Effector CD4-positive, alpha-beta T cell (primary cell): Measurements from ENCODE around the gene CCDC167.

Experiments
- DNase-seq: peaks from one replicate; pipeline ENCODE4 v3.0.0-alpha.2; 2020

Gene CCDC167

DNA sequence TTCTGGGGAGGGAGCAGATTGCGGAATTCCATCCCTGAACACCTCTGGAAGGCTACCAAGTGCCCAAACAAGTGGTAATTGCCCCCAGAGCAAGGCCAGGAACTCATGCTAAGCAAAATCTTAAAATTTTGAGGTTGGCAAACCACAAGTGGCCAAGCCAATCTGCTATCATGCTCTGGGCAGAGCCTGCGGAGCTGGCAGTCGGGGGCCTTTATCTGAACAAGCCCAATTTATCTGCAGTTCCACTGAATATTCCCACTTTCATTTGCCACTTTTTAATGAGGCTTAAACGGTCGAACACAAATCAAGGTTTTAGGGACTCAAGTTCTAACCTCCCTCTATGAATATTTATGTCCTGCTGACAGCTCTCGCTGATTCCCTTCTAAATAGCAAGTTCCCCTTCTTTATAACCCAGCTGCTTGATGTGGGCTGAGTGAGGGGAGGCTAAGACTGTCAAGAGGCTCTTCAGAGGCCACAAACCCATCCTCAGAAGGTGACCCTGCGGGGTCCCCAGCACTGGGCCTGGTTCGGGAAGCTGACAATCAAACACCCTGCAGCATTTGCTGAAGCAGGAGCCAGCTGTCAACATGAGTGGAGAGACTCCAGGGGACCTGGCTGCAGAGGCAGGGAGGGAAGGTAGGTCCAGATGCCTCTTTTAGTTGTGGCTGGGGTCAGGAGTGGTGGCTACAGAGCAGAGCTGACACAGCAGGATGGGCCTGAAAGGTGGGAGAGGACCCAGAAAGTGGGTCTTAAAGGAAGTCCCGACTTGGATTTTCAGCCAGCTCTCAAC, 11.9 kb downstream of the CCDC167 start:
- DNase-seq: no peak

DNA sequence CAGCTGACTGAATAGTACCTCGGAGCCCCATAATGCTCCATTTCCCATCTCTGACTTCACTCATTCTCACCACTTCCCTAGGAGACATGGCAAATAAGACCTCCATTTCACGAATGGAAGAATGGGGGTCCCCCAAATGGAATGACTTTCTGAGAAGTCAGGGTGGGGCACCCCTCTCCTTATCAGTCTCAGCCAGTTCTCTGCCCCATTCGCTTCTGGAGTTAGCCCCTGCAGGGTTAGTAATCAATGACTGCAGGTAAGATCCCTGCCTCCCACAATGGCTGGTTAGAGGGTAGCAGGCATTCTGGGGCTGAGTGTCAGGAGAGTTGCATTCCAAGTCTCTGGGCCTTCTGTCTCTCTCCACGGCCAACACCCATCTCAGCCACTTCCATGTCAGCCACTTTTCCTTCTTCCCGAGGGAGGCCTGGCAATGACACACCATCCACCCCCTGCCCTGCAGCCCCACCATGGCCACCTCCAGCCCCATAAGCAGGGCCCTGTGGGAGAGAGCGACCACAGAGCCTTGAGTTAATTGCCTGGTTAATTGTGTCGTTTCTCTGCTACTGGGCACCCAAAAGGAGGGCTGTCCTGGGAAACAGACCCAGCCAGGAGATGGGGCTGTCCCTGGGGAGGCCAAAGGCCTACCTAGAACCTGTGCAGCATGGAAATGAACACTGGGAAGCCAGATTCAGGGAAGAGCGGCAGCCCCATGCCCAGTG, 13.4 kb downstream of the CCDC167 start:
- DNase-seq: no peak

DNA sequence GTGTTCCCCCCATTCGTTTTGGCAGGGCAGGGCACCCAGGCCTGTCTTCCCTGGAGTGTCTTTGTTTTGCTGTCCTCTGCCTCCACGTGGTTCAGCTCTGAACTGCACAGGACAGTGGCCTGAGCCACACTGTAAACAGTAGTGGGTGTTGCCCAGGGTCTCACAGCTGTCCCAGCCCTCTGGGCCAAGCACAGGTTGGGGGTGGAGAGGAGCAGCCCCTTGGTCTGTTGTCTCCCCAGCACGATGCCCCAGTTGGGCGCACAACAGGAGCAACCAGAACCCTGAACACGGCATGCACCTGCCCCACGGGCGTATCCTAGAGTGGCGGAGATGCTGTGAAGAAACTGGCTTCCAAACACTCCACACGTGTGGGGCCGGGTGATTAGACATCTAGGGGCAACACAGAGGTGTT, 14.4 kb downstream of the CCDC167 start:
- no peak for DNase-seq

DNA sequence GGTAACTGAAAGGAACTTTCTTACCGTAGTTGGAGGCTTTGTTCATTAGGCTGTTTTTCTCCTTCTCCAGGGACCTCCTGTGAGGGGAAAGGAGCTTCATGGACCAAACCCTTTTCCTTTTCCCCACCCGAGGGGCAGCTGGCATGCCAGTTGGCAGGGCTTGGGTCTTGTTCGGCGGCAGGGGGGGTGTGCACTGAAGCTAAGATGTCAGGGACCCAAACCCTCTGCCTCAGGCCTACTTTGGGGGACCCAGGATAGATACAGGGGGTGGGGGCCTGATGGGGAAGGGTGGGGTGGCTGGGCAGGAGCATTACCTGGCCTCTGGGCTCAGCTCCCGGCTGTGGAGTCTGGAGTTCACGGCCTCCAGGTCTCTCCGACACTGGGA, 14.9 kb downstream of the CCDC167 start:
- no peak for DNase-seq

DNA sequence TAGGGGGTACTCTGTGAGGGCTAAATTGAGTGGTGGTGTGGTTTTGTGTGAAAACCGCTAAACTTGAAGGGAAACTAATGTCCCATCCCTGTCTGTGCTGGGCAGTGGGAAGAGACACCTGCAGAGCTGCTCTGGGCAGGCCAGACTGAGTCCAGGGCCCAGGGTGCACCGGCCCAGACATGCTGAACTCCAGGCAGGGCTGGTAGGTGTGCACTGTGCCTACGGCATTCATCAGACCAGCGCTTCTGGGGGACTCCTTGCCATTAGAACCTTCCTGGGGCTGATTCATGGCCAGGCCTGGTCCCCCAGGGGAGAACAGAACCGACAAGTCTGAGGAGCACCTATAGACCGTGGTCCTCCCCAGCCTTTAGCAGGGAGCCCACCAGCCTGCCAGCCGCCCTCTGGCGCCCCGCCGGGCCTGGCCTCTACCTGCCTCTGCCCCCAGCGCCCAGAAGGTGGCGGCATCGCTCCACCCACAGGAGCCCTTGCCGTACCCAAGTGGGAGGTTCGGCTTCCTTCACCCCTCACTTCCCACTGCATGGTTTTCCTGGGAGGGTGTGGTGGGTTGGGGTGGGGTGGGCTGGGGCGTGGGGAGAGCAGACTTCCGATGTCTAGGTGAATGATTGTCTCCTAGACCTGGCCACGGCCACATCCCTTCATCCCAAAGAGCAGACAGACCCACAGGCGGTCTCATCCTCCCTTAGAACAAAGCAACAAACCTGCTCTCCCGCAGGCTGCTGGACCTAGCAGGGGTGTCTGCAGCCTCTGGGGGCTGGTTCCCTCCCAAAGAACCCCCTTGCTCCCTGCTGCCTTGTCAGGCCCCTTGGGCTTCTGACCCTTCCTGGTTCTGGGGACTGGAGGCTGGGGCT, 15.5 kb downstream of the CCDC167 start:
- DNase-seq: peak; percentile 75

DNA sequence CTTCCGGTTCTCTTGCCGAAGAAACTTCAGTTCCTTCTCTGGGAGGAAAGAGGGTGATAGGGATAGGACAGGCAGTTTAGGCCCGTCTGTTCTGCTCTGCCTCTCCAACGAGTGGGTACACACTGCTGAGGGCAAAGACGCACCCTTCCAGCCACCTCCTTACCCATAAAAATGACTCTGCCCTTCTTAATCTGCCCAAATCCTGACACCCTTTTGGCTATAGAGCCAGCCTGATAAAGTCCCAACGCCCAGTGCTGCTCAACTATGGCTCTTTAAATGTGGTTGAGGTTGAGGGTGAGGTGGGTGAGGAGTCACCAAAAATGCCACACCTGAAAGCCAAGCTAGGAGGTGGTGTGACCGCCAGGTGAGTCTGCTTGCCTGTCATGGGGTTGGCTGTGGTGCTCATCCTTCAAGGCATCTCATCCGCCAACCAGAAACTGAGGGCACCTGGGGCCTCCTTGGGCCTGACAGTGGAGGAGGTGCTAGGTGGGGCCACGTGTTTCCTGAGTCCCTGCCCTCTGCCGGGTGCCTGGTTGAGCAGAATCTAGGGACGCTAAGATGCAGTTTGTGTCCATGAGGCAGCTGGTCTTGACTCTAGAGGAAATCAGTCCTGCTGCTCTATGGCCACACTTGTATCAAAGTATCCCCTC, 16.3 kb downstream of the CCDC167 start:
- no peak for DNase-seq

DNA sequence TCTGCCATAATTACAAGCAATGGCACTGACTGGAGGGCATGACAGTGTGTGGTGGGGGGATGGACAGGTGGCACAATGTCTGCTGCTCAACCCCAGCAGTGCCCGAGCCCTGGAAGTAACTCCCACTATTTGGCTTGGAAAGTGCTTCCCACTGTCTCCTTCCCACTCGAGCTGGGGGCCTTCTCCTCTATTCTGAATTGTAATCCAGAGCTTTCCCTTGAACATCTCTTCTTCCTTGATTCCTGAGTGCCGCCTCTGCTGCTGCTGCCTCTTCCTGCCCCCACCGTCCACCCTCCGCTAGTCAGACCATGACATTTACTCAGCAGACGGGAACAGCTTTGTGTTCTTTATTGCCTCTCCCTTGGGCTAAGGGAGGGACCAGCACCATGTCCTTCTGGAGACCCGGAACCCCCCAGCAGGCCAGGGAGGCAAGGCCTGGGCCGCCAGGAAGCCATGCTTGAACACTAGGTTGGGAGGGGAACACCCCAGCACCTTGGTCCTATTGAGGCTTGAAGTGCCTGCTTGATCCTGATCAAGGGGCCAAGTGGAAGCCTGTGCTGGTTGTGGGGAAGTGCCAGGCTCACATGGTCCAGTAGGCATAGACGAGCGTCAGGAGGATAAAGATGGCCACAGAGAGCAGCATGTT, 17.0 kb downstream of the CCDC167 start:
- DNase-seq: no peak

DNA sequence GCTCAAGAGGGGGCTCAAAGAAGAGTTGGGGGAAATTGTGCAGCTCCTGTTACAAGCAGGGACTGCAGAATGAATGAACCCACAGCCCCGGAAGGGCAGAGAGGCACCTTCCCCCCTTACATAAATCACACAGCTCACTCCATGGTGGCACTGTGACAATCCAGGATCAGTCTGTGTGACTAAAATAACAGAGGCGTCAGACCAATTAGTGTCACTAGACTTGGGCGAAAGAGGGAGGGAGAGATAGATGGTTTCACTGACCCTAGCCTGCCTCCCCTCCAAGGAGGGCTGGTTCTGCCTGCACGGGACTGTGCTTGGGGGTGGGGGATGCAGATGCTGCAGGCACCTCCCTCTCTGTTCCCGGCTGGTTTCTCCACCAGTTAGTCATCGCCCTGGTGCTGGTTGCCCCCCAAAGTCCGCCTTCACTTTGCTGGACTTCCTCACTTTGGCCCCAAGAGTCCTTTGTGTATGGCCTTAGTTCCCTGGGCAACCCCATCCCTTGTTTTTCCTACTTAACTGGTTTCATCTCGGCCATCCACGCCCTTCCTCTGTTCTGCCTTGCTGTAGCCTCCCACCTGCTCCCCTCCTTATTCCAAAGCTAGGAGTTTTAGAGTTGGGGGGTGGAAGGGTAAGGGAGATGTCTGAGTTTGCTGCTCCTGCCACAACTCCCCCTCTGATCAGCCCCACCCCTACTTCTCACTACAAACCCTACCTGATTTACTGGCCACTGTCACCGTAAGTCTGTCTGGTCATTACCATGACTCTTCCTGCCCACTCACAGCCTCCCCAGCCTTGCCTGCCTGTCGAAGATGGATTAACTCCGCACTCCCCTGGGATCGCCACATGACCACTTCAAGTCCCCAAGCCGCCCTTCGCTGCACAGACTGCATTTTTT, 17.7 kb downstream of the CCDC167 start:
- no peak for DNase-seq

DNA sequence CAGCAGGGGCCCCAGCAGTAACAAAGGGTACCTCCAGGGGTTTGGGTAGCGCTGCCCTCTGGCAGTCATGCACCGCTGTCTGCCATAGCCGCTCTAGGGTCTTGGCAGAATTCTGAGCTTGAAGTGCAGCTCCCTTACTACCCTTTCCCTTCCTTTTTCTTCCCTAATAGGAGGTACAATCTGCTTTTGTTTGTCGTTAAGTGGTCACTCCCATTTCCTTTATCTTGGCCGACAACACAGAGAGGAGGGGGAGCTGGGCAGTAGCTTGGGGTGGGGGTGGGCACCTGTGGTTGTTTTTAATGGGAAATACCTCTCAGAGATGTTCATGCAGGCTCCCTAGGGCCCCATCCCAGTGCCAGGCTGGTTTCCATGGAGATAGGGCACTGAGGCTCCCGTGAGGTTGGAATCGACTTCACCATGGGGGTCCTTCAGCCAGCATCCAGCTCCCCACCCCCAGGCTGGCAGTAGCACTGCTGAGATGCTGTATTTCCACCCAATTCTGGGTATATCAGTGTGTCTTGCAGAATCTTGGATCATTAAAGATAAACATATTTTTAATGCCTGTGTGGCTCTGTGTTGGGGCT, 18.6 kb downstream of the CCDC167 start:
- no peak for DNase-seq

DNA sequence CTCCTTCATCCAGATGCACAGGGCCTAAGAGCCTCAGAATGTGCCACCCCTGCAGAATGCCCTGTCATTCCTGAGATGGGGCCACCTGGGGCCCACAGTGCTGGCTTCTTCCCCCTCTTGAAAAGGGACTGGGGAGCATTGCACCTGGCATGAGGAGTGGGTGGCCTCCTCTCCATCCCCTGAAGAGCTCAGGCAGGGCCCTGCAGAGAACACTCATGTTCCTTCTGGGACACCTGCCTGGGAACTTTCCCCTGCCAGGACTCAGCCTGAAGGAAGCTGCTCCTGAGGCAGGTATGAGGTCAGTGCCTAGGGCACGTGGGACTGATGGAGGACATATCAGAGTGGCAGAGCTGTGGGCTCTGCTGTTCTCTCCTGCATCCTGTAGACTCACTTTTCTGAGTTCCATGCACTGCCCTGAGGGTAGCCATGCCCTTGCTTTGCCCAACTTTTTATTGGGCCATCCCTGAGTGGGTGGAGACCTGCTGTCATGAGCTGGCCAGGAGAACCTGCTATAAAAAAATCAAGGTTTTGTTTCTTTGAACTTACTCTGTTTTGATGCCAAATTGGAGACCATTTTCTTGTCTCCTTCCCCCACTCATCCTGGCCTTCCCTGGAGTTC, 19.5 kb downstream of the CCDC167 start:
- DNase-seq: no peak

DNA sequence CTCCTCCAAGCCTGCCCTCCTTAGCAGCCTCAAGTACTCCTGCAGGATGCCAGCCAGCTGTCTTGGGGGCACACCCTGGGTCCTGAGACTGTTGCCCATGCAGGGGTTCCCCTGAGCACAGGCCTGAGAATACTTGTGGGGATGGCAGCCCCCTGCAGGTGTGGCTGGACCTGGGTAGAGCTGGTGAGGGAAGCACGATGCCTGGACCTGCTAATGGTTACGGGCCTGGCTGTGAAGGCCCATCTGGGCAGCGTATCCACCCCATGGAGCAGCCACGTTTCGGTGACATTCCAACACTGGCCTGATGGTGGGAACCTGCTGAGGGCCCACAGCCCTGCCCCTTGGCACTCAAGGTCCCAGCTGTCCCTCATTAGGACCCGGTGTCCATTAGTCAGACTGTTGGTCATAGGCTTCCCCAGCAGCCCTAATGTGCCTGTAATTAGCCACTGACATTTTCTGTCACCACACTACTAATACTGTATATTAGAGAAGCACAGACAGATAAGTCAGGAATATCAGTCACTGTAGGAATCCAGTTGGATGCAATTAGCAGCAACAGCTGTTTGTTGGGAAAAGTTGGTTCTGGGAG, 20.3 kb downstream of the CCDC167 start:
- no peak for DNase-seq

DNA sequence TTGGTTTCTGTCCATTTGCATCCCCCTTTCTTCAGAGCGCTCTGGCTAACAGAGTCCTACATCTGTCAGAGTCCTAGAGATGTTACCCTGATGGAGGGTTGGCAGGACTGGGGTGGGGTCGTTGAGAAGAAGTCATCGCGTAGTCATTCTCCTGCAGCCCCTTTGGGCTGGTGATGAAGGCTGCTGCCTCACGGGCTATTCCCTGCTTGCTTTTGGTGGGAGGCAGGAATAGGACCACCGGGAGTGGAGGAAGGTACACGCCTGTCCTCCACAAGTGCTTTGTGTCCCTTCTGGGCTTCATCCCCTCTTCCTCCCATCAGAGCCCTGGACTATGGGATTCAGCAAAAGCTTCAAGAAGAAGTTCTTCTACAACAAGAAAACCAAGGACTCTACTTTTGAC, 20.9 kb downstream of the CCDC167 start:
- no peak for DNase-seq

DNA sequence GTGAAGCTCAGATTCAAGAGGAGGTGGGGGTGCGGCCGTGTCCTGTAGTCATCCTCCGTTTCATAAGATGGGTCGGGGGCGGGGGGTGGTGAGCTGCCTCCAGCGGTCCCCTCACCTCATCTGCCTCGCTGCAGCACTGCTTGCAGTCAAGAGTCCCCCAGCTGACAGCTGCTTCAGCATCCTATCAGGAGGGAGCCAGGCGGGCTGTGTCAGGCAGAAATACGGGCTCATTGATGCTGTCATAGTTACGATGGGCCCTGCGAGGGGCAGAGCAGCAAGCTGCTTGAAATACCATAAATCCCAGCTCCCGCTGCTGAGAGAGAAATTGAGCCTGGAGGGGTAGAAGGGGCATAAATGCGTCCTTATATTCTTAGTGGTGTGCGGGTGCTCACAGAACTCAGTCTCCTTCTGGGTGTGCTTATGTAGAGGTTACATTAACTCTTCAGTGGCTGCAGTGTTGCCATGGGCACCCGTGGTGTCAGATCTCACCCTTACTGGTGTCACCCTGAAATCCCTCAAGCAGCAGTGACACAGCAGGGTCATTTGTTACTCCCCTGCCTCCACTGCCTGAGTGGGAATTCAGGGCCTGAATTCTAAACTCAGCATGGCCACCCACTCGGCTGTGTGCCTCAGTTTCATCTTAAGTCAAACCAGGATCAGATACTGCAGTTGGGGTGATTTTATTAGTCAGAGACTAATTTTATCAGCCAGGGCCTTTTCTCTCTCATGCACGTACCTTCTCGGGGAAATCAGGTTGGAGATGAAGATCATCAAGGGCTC, 21.8 kb downstream of the CCDC167 start:
- DNase-seq: no peak

DNA sequence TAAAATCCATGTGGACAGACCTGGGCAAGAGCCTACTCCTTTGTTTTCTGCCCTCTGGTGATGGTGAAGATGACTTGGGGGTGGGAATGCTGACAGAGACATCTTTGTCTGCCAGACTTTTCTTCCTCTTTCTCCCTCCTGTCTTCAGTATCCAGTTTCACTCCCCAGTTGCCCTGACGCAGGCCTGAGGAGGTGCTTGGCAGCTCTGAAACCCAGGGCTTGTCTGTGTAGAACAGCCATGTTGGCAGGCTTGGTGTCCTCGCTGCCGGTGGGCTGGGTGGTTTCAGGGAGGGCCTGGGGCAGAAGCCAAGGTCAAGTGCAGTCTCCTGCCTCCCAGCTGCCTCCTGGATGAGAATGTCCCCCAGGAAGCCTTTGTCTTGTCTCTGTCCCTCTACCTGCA, 22.5 kb downstream of the CCDC167 start:
- DNase-seq: no peak

DNA sequence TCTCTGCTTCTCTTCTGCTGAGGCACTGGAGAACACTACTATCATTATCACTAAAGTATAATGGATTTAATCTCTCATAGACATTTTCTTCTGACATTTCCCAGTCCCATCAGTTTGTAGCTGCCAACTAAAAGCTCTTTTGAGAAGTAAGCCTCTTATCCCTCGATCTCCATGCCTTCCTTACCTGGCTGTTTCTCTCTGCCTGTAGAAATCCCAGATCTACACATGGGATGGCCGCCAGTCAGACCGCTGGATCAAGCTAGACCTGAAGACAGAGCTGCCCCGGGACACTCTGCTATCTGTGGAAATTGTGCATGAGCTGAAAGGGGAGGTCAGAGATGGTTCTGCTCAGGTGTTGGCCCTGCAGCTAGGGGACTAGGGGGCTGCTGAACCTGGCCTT, 25.4 kb downstream of the CCDC167 start:
- DNase-seq: no peak

DNA sequence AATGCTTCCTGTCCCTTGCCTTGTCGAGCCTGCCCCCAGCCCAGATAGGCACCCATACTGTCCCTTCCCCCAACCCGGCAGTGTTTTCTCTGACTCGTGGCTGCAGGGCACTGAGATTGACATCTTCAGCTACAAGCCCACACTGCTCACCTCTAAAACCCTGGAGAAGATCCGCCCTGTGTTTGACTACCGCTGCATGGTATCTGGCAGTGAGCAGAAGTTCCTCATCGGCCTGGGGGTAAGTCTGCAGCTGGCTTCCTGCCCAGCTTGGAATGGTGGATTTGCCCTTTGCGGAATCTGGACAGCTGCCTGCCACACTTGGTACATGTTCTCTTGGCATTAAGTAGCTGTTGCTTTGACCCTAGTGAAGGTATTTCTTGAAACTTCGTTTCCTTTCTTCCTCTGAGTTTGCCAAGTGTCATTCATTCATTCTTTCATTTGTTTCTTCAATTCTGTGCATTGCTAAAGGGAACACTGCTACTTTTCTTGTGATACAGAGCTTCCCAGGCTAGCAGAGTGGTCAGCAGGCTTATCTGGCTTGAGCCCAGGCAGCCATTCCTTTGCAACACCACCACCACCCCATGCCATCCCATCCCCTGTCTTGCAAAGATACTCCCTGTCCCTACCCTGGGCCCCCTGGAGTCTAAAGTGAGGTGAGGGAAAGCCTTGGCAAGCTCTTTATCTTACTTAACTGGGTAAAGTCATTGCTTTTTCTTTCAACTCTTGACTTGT, 26.2 kb downstream of the CCDC167 start:
- DNase-seq: no peak

DNA sequence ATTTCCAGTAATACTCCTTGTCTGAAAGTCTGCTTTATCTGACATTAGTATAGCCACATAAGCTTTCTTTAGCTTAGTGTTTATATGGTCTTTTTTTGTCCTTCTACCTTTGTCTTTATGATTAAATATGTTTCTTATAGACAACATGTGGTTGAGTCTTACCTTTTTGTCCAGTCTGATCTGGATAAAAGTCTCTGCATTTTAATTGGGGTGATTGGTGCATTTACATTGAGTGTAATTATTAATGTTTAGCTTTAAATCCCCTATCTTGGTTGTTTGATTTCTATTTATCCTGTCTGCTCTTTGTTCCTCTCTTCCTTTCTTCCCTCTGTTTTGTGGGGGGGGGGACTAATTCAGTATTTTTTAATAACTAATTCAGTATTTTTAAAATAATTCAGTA, 32.0 kb downstream of the CCDC167 start:
- no peak for DNase-seq

DNA sequence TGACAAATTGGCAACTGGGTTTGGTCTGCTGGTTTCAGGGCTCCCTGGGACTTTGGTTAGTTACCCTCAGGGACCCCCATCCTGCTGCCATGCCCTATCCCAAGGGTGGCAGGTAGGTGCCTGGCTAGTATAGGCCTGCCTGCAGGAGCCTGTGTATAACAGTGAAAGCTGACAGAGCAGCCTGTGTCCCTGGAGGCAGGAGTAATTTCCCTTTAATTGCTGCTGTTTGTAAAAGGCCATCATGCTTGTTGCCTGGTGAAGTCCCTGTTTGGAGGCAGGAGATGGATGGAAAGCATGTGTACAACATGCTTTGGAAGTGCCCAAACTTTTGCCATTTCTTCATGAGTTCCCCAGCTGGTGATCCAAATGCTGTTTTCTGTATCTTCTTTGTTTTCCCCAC, 36.6 kb downstream of the CCDC167 start:
- DNase-seq: no peak

DNA sequence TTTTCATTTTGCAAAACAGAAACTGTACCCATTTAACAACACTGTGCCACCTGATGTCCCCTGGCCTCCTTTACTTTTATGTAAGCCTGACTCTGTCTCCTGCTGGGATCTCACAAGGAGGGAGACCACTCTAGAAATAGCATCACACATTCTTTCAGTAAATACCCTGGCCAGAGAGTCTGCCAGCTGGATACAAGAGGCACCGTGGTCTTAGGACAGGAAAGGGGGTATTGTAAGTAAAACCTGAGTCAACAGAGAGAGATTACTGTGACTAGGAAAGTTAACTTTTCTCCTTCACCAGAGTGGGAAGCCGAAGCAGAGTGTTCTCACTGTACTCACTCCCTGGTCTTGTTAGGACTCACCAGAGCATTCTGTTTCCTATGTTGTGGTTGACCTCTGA, 38.9 kb downstream of the CCDC167 start:
- no peak for DNase-seq
